Glutamatergic neuron (in vitro differentiated cells): ENCODE data around the gene ERG28. TPM values are rescaled to one million over a fixed set of nuclear protein-coding genes. Genes with fewer than 3 reads are reported as not detected.

Experiments used
- DNase-seq: peaks from one replicate; pipeline ENCODE4 v3.0.0; 2022
- H3K27ac Mint-ChIP-seq: one replicate; pipeline ENCODE4 v1.8.0; 2020; ENCODE audit warnings: mild to moderate bottlenecking, mixed read lengths, inconsistent platforms; ENCODE audit not compliant: unreplicated experiment
- H3K27me3 Mint-ChIP-seq: one replicate; pipeline ENCODE4 v1.8.0; 2020; ENCODE audit warnings: mild to moderate bottlenecking, moderate library complexity, mixed read lengths, inconsistent platforms; ENCODE audit not compliant: unreplicated experiment
- H3K36me3 Mint-ChIP-seq: one replicate; pipeline ENCODE4 v1.8.0; 2020; ENCODE audit warnings: mild to moderate bottlenecking, mixed read lengths, inconsistent platforms; ENCODE audit not compliant: unreplicated experiment
- H3K4me1 Mint-ChIP-seq: one replicate; pipeline ENCODE4 v1.8.0; 2020; ENCODE audit warnings: mild to moderate bottlenecking, low read depth, mixed read lengths, inconsistent platforms; ENCODE audit not compliant: unreplicated experiment
- H3K4me3 Mint-ChIP-seq: one replicate; pipeline ENCODE4 v1.8.0; 2020; ENCODE audit warnings: mild to moderate bottlenecking, mixed read lengths, inconsistent platforms; ENCODE audit not compliant: unreplicated experiment
- H3K9me3 Mint-ChIP-seq: one replicate; pipeline ENCODE4 v1.8.0; 2020; ENCODE audit warnings: mild to moderate bottlenecking, moderate library complexity, mixed read lengths, inconsistent platforms; ENCODE audit not compliant: unreplicated experiment
- total RNA-seq: library from RNA; stranded (reverse); fragmentation: NEBNext Ultra II Directional; extraction: Animal tissue kit (Norgen Biotek cat#: 25700); gene quantifications from one replicate; pipeline ENCODE4 v1.2.1, GENCODE V29; 2021; ENCODE audit not compliant: unreplicated experiment
- TF ChIP-seq, protein P1 (sequence below): fragments of 200-600 bp; sonication (generic); IDR thresholded peaks from one replicate; pipeline ENCODE4 v1.5.0; 2021; ENCODE audit not compliant: partially characterized antibody, unreplicated experiment

Gene ERG28
- total RNA-seq, 1 donor from 2014 or later: 16.2 TPM

DNA sequence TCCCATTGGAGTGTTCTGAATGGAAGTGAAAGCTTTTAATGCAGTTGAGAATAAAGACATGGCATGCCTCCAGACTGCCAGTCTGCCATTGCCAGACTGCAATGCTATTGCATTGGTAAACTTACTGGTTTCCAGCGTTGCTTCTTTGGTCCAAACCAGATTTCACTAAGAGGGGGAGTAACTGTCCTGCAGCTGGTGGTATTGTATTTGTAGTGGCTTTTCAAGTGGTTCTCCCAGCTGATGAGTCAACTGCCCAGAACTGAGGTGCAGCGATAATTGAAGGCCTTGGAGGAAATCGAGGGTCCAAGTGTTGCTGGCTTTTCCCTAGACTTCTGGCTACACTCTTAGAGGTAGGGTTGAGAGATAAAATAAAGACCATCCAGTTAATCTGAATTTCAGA is 31.9 kb downstream of the ERG28 start:
- no peak overlapping the region for H3K27ac Mint-ChIP-seq
- H3K9me3 Mint-ChIP-seq: no peaks in the 10 kb centered on the region
- H3K27me3 Mint-ChIP-seq: no peaks in the 10 kb centered on the region
- no peak overlapping the region for H3K4me3 Mint-ChIP-seq
- DNase-seq: no peak
- TF ChIP-seq, protein P1, sequence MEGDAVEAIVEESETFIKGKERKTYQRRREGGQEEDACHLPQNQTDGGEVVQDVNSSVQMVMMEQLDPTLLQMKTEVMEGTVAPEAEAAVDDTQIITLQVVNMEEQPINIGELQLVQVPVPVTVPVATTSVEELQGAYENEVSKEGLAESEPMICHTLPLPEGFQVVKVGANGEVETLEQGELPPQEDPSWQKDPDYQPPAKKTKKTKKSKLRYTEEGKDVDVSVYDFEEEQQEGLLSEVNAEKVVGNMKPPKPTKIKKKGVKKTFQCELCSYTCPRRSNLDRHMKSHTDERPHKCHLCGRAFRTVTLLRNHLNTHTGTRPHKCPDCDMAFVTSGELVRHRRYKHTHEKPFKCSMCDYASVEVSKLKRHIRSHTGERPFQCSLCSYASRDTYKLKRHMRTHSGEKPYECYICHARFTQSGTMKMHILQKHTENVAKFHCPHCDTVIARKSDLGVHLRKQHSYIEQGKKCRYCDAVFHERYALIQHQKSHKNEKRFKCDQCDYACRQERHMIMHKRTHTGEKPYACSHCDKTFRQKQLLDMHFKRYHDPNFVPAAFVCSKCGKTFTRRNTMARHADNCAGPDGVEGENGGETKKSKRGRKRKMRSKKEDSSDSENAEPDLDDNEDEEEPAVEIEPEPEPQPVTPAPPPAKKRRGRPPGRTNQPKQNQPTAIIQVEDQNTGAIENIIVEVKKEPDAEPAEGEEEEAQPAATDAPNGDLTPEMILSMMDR: no peak
- H3K4me1 Mint-ChIP-seq: no peaks in the 10 kb centered on the region
- H3K36me3 Mint-ChIP-seq: no peaks in the 10 kb centered on the region

DNA sequence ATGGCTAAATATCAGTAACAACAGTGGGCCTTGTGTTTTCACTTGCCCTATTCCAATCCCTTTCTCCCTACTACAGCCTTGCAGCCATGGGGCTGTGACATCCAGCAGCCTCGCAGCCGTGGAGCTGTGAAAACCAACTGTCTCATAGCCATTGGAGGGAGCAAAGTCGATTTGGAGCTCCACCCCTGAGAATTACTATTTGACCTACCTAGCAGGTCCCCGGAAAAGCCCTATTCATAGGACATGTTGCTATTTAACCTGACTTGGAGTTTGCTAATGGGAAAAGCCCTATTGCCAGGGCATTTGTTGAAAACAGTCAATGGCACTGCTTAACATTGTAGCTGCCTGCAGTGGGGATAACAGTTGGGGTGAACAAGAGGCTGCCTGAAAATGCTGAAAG is 33.3 kb downstream of the ERG28 start:
- TF ChIP-seq, protein P1: no peak
- DNase-seq: no peak
- H3K4me1 Mint-ChIP-seq: no peaks in the 10 kb centered on the region
- no peak overlapping the region for H3K27ac Mint-ChIP-seq
- H3K27me3 Mint-ChIP-seq: no peaks in the 10 kb centered on the region
- H3K36me3 Mint-ChIP-seq: no peaks in the 10 kb centered on the region
- H3K9me3 Mint-ChIP-seq: no peaks in the 10 kb centered on the region
- H3K4me3 Mint-ChIP-seq: no peak overlapping the region

DNA sequence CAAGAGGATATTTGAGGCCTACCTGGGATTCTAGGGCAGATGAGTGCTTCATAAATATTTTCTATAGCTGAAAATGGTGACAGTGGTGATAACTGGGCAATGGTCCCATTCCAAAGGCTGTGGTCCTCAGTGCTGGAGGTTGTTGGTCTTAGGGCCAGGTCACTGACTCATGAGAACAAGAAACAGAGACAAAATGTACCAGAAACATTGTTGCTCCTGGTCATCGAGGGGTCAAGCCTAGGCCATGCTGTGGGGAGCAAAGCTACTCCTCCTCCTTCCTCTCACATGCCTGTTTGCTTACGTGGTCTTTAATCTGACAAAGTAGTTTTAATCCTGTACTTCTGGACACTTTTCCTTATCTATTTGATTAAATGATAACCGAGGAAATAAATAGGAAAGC is 33.8 kb downstream of the ERG28 start:
- Mint-ChIP-seq H3K4me3 (no peak overlapping the region), H3K27ac (no peak overlapping the region), H3K4me1 (no peaks in the 10 kb centered on the region), H3K27me3 (no peaks in the 10 kb centered on the region), H3K9me3 (no peaks in the 10 kb centered on the region), H3K36me3 (no peaks in the 10 kb centered on the region)
- DNase-seq: no peak
- TF ChIP-seq, protein P1: no peak

DNA sequence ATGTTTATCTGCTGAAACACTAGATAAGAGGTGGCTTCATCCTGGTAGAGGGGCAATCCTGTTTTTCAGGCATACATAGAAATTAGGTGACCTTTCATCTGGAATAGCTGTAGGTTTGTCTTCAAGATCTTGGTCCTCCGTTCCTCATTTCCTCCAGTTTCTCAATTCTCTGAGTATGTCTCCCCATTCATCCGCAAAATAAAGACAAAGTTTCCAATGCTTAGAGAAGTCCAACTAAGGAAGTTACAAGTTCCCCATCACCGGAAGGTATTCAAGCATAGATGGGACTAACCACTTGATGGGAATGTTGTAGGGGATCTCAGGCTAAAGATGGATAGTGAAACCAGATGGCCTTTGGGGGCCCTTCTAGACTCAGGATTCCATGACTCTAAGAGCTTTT is 34.3 kb downstream of the ERG28 start:
- TF ChIP-seq, protein P1: no peak
- H3K9me3 Mint-ChIP-seq: no peaks in the 10 kb centered on the region
- no peaks in the 10 kb centered on the region for H3K27me3 Mint-ChIP-seq
- DNase-seq: no peak
- no peak overlapping the region for H3K27ac Mint-ChIP-seq
- H3K4me1 Mint-ChIP-seq: no peaks in the 10 kb centered on the region
- no peaks in the 10 kb centered on the region for H3K36me3 Mint-ChIP-seq
- H3K4me3 Mint-ChIP-seq: no peak overlapping the region

DNA sequence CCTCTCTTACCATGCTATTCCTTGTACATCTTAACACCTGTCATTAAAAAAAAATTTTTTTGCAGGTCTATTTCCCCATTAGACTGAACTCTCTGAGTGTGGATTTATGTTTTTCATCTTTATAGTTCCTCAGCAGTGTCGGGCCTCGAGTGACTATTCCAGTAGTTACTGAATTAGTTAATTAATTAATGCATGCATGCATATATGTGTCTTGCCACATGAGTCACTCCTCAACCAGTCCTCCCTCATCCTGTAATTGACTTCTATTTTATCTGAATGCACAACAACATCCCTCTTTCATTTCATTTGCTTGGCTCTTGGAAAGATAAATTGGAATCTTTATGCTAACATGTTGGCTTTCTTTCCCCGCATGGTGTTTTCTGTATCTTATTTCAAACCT is 35.6 kb downstream of the ERG28 start:
- Mint-ChIP-seq H3K27ac (no peak overlapping the region), H3K4me3 (no peak overlapping the region), H3K4me1 (no peaks in the 10 kb centered on the region), H3K9me3 (no peaks in the 10 kb centered on the region), H3K27me3 (no peaks in the 10 kb centered on the region), H3K36me3 (no peaks in the 10 kb centered on the region)
- no peak for DNase-seq
- TF ChIP-seq, protein P1: no peak
